Heart right ventricle (tissue), 16 donors: Measurements from ENCODE around the gene PLD2. TPM values are rescaled to one million over a fixed set of nuclear protein-coding genes. Genes with fewer than 3 reads are reported as not detected.

Experiments used
- ATAC-seq, 8 donors: fragments of 200-7000 bp; cut with Tn5 transposase; one replicate each; pipeline ENCODE4 v1.9.1; 2020; ENCODE audit warnings: mild to moderate bottlenecking in 8 of 8, moderate library complexity in 8 of 8, moderate number of reproducible peaks in 1 of 8
- DNase-seq, 2 donors: peaks; one replicate each; pipeline ENCODE4 v3.0.0-alpha.2; 2020
- H3K27ac ChIP-seq, 10 donors: fragments of 200-600 bp; sonication (generic) in 2 of 10; one replicate each; pipeline versions ENCODE4 v1.5.0 to v1.8.0; 2020 to 2022; ENCODE audit warnings: mild to moderate bottlenecking in 3 of 10
- H3K27me3 ChIP-seq, 7 donors: fragments of 200-600 bp; one replicate each; pipeline ENCODE4 v1.8.0; 2021 to 2022; ENCODE audit warnings: mild to moderate bottlenecking in 2 of 7
- H3K36me3 ChIP-seq, 9 donors: fragments of 200-600 bp; sonication (generic) in 1 of 9; one replicate each; pipeline versions ENCODE4 v1.5.0 to v1.8.0; 2020 to 2022; ENCODE audit warnings: mild to moderate bottlenecking in 2 of 9
- H3K4me1 ChIP-seq, 9 donors: fragments of 200-600 bp; sonication (generic) in 1 of 9; one replicate each; pipeline versions ENCODE4 v1.5.0 to v1.8.0; 2020 to 2022; ENCODE audit warnings: mild to moderate bottlenecking in 4 of 9
- H3K4me3 ChIP-seq, 10 donors: fragments of 200-600 bp; sonication (generic) in 2 of 10; one replicate each; pipeline versions ENCODE4 v1.5.0 to v1.8.0; 2020 to 2022; ENCODE audit warnings: mild to moderate bottlenecking in 7 of 10, moderate library complexity in 2 of 10
- H3K9me3 ChIP-seq, 11 donors: fragments of 200-600 bp in 10 of 11; sonication (generic) in 2 of 11; one replicate each; pipeline versions ENCODE4 v1.5.0 to v1.8.0; 2013 to 2022; ENCODE audit warnings: mild to moderate bottlenecking in 2 of 11, control low read depth in 1 of 11, moderate library complexity in 1 of 11
- CTCF ChIP-seq, 9 donors: fragments of 200-600 bp; sonication (generic) in 2 of 9; IDR thresholded peaks; one replicate each; pipeline versions ENCODE4 v1.5.0 to v1.8.0; 2021 to 2022; ENCODE audit warnings: antibody characterized with exemption in 9 of 9, mild to moderate bottlenecking in 5 of 9, moderate library complexity in 1 of 9
- WGBS, 2 donors: extraction: QIAGEN DNeasy Blood & Tissue Kit; methylation state at CpG; one replicate each; pipeline ENCODE4 v1.1.7; 2013; ENCODE audit warnings: inconsistent platforms in 1 of 2; 5-methylcytosine and 5-hydroxymethylcytosine counted together
- intact Hi-C, 10 donors: fragments of 100-400 bp; cut with DNase I; formaldehyde crosslinking; loops; one replicate each; pipeline versions ENCODE4 v1.11.1 to v1.14.2; 2022
- polyA plus RNA-seq, 2 donors: library from polyadenylated mRNA; stranded (reverse); fragments of 200-250 nt; gene quantifications; one replicate each; pipeline ENCODE4 v1.2.3, GENCODE V29; 2013
- total RNA-seq, 10 donors: library from RNA; stranded (reverse); fragmentation: NEBNext Ultra II Directional in 3 of 10; extraction: Animal tissue kit (Norgen Biotek cat#: 25700) in 3 of 10; gene quantifications; one replicate each; pipeline versions ENCODE4 v1.2.1 to v1.2.4, GENCODE V29; 2021 to 2023
- donor health status: Arrhythmogenic right ventricular cardiomyopathy.
- donor health status: ischemic (EF 13 %, LVEDD 7.1; RV severe dilation, severe dysfunction).
- donor health status: healthy with polysubstance abuse.
- donor health status: DM: no; HTN: yes; CAD: no.
- donor health status: DM: no; HTN: no; CAD: no.
- donor health status: ischemic (EF 25% LVEDD 6.9; RV normal size, moderate dysfunction).
- donor health status: ischemic (EF 25% LVEDD 5.7; RV mildly dilated, moderate dysfunction).
- donor health status: healthy.
- donor health status: DM: yes; HTN: yes; CAD: no.
- donor health status: Ischemic cardiomyopathy.
- donor health status: ischemic (EF 35%, LVEDD 5.7; RV mildly dilated, moderate dysfunction).
- donor health status: nonischemic (EF 11% LVEDD 7.7; RV severe dilation, severe dysfunction).
- donor health status: DM: yes; HTN: yes; CAD: no.
- donor health status: PGD.
- donor health status: ischemic (EF 29% LVEDD 5.4; RV normal size, mild dysfunction).
- donor health status: nonischemic (EF 23%, LVEDD 6.1; RV moderate dilation, normal function).

PLD2 gene
- total and polyA plus RNA-seq, 12 donors, result 5.6 to 20.7 (median 10.4) TPM

GRCh38 chr17:4800462-4801196, 6.3 kb upstream of the PLD2 start:
- Histone ChIP-seq H3K4me1 (peaks cover 0 to 13% (median 9%) of the 10 kb centered on the region in 9 donors), H3K27me3 (no peaks in the 10 kb centered on the region), H3K27ac (no peak overlapping the region), H3K4me3 (no peak overlapping the region), H3K9me3 (no peaks in the 10 kb centered on the region), H3K36me3 (peaks cover 0 to 29% (median 14%) of the 10 kb centered on the region in 9 donors)
- ATAC-seq (no peak), DNase-seq (no peak)
- no peak for TF ChIP-seq CTCF (IDR thresholded peaks at IDR 0.05)
- 77 to 86% methylated on average over 10 of the region's 10 CpGs for WGBS, 2 donors
- intact Hi-C loops, result no loop called here

GRCh38 chr17:4802228-4802627, 4.7 kb upstream of the PLD2 start, which contains the start of gene C17orf114:
Gene C17orf114 (minus strand): TSS chr17:4802328.
- intact Hi-C loops, result no loop called here
- 69 to 81% methylated on average over 9 of the region's 9 CpGs for WGBS, 2 donors
- no peaks in the 10 kb centered on the region for H3K9me3 ChIP-seq
- ATAC-seq (no peak), DNase-seq (no peak)
- H3K4me3 ChIP-seq, result no peak within 1 kb of the TSS
- H3K4me1 ChIP-seq, result peaks cover 0 to 11% (median 5%) of the 10 kb centered on the region in 9 donors
- no peaks in the 10 kb centered on the region for H3K27me3 ChIP-seq
- H3K36me3 ChIP-seq, result peaks cover 0 to 28% (median 14%) of the 10 kb centered on the region in 9 donors
- no peak for TF ChIP-seq CTCF (IDR thresholded peaks at IDR 0.05)
- H3K27ac ChIP-seq, result no peak within 1 kb of the TSS

- Histone ChIP-seq H3K27me3 (no peaks in the 10 kb centered on the region), H3K4me1 (peaks cover 7 to 26% (median 18%) of the 10 kb centered on the region in 9 donors), H3K9me3 (no peaks in the 10 kb centered on the region), H3K36me3 (peaks cover 0 to 24% (median 0%) of the 10 kb centered on the region in 9 donors), H3K27ac (peak overlapping the region in 8 of 10 donors; percentile 43 to 94 (median 90)), H3K4me3 (peak overlapping the region; percentile 28 to 99 (median 86))
- intact Hi-C loops, result loop anchor here in 1 of 10 donors (5.0 kb wide), 1 partner anchor 71 kb away; no protein-coding TSS in a partner anchor
- TF ChIP-seq CTCF (IDR thresholded peaks at IDR 0.05), result no peak
- ATAC-seq (no peak), DNase-seq (no peak)
- 5 to 9% methylated on average over 12 to 16 of the region's 16 CpGs for WGBS, 2 donors
Measured at GRCh38 chr17:4806456-4806776, 536 bp upstream of the PLD2 start.

GRCh38 chr17:4807605-4808377, 839 bp downstream of the PLD2 start:
- Histone ChIP-seq H3K36me3 (peaks cover 0 to 28% (median 0%) of the 10 kb centered on the region in 9 donors), H3K4me1 (peaks cover 7 to 31% (median 18%) of the 10 kb centered on the region in 9 donors), H3K9me3 (no peaks in the 10 kb centered on the region), H3K4me3 (peak overlapping the region; percentile 46 to 99 (median 88)), H3K27ac (peak overlapping the region in 8 of 10 donors; percentile 50 to 94 (median 90)), H3K27me3 (no peaks in the 10 kb centered on the region)
- 34 to 38% methylated on average over 32 of the region's 32 CpGs for WGBS, 2 donors
- DNase-seq (no peak), ATAC-seq (peak; percentile 2 to 28 (median 16))
- TF ChIP-seq CTCF (IDR thresholded peaks at IDR 0.05), result no peak
- intact Hi-C loops, result loop anchor here in 1 of 10 donors (5.0 kb wide), 1 partner anchor 70 kb away; no protein-coding TSS in a partner anchor
